Measurements from ENCODE around the gene DCAF17.

The DCAF17 gene

DNA sequence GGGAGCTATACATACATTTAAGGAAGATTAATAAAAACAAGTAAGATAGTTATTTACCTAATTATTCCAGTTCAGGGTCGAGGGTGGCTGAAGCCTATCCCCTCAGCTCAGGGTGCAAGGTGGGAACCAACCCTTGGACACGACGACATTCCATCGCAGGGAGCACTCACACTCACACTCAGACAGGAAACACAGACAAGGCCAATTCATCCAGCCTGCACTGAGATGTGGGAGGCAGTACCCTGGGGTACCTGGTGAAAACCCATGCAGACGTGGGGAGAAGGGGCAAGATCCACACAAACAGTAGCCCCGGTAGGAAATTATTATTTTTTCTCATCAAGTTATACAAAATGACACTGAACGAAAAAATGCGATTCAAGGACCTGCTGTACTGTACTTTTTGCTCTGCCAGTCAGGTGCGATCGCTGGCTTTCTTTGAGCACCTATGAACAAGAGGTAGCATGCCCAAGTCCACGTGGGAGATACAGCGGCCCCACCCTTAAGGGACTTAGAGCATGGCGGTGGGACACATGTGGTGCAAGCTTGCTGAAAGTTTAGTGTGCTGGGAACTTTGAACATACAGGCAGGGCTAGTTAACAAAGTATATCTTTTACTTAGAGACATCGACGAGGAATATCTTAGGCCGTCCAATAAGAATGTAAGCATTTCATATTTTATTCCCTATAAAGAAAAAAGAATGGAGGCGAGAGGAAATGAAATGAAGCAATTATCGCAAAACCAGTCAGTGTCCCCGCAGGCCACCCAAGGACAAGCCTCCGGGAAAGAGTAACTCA is 860 bp upstream of the DCAF17 start:
- DNase-seq (ENCODE audit: extremely low read depth, low read depth): no peak

DNA sequence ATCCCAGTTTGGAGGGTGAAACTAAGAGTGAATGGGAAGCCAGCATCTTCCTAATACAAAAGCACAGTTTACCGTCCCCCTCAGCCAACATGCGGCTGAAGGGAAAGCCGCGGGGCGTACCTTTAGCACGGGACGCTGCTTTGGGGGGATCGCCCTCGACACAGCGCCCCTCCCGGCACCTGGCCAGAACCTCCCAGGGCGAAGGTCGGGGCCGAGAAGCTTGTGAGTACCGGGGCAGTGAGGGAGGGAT is 338 bp upstream of the DCAF17 start, which contains the start of gene METTL8:
TSS of gene METTL8 (minus strand) at position 228 of the 250 bp plus-strand sequence. CDS start 41,805 bp downstream, outside the sequence.
- TF ChIP-seq, protein P1, sequence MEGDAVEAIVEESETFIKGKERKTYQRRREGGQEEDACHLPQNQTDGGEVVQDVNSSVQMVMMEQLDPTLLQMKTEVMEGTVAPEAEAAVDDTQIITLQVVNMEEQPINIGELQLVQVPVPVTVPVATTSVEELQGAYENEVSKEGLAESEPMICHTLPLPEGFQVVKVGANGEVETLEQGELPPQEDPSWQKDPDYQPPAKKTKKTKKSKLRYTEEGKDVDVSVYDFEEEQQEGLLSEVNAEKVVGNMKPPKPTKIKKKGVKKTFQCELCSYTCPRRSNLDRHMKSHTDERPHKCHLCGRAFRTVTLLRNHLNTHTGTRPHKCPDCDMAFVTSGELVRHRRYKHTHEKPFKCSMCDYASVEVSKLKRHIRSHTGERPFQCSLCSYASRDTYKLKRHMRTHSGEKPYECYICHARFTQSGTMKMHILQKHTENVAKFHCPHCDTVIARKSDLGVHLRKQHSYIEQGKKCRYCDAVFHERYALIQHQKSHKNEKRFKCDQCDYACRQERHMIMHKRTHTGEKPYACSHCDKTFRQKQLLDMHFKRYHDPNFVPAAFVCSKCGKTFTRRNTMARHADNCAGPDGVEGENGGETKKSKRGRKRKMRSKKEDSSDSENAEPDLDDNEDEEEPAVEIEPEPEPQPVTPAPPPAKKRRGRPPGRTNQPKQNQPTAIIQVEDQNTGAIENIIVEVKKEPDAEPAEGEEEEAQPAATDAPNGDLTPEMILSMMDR (IDR thresholded peaks at IDR 0.05; ENCODE audit: low read depth, low read length): no peak
- DNase-seq (ENCODE audit: extremely low read depth, low read depth): no peak

More for the DNA sequence above, 860 bp upstream of the DCAF17 start:
- TF ChIP-seq, protein P1 (IDR thresholded peaks at IDR 0.05; ENCODE audit: low read depth, low read length): no peak

DNA sequence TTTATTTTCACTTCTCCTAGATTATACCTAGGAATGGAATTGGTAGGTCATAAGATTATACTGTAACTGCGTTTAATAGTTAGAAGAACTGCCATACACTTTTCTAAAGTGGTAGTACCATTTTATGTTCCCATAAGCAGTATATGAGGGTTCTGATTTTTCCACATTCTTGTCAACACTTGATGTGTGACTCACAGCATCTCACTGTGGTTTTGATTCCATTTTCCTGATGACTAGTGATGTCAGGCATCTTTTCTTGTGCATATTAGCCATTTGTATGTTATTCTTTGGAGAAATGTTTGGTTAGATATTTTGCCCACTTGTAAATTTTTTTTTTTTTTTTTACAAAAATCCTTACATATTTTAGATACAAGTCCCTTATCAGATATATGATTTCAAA is 2.3 kb downstream of the DCAF17 start:
- TF ChIP-seq, protein P1 (IDR thresholded peaks at IDR 0.05; ENCODE audit: low read depth, low read length): no peak
- no peak for DNase-seq (ENCODE audit: extremely low read depth, low read depth)

DNA sequence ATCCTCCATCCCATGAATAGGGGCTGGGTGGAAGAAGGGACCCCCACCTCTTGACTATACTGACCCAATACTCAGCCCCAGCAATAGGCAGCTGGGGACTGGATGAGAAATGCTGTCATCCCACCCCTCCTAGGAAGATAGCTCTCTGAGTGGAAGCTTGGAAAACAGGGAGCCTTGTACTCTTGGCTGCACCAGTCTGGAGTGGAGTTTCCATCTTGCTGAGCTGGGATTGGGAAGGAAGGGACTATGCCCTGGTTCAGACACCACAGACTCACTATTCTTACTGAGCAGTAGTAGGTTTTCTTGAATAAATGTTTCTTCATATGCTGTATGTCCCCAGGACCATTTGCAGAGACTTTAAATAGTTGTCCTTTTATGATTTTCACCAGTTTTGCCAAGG is 7.4 kb downstream of the DCAF17 start:
- DNase-seq (ENCODE audit: extremely low read depth, low read depth): no peak
- TF ChIP-seq, protein P1 (IDR thresholded peaks at IDR 0.05; ENCODE audit: low read depth, low read length): no peak

DNA sequence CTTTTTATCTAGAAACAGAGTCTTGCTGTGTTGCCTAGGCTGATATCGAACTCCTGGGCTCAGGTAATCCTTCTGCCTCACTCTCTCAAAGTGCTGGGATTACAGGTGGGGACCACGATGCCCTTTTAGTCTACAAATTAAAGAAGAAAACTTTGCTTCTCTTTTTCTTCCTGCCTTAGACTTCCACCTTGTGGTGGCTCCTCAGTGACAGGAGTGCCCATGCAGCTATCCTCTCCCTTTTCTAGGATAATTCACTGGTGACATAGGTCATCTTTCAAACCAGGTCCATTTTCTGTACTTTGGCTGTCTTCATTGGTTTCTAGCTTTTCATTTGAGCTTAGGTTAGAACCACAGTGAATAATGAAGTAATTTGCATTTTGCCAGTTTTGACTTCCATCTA is 13.6 kb downstream of the DCAF17 start:
- TF ChIP-seq, protein P1 (IDR thresholded peaks at IDR 0.05; ENCODE audit: low read depth, low read length): no peak
- no peak for DNase-seq (ENCODE audit: extremely low read depth, low read depth)

DNA sequence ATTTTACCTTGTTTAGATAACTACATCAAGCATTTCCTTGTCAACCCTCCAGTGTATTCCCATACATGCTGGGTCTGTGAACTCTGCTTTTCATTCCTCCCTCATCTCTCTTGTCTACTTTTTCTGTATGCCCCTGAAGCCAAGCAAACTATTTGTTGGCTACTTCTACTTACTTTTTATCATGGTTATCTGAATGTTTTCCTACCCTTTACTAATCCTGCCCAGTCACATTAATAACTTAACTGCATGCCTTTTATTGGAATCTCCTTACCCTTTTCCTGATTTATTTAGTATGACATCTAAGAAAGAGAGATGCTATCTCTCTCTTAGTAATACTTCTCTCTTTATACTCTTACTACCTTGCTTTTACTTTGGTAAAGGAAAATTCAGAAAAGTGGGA is 17.0 kb downstream of the DCAF17 start:
- TF ChIP-seq, protein P1 (IDR thresholded peaks at IDR 0.05; ENCODE audit: low read depth, low read length): no peak
- no peak for DNase-seq (ENCODE audit: extremely low read depth, low read depth)

DNA sequence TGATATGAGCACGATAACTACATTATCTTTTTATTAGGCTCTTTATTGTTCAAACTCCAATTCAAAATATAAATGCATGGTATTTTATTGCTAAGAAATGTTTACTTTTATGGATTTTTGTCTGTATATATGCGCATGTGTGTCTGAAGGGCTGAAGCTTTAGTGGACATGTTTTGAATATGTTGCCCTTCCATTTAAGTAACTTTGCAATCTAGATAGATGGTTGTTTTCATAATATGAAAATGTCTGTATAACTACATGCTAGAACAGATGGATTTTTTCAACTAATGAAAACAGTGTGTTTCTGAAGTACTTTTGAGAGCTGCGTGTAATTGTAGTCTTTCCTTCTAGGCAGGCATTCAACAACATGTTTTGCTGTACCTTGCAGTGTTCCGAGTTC is 18.7 kb downstream of the DCAF17 start:
- no peak for DNase-seq (ENCODE audit: extremely low read depth, low read depth)
- TF ChIP-seq, protein P1 (IDR thresholded peaks at IDR 0.05; ENCODE audit: low read depth, low read length): no peak
